Adrenal gland (tissue), 12 donors: Measurements from ENCODE around the gene KCNJ6. TPM values are rescaled to one million over a fixed set of nuclear protein-coding genes. Genes with fewer than 3 reads are reported as not detected.

Experiments used
- DNase-seq, 7 donors: peaks; one replicate each; pipeline ENCODE4 v3.0.0-alpha.2; 2019 to 2020
- H3K27ac ChIP-seq, 5 donors: fragments of 200-600 bp; sonication (generic) in 4 of 5; 1 replicate in 3 of 5; 2 replicates in 2 of 5; pipeline versions ENCODE4 v1.5.1 to v1.8.0; 2016 to 2020; ENCODE audit warnings: mild to moderate bottlenecking in 1 of 5
- H3K27me3 ChIP-seq: fragments of 200-600 bp; 2 replicates; pipeline ENCODE4 v1.8.0; 2021
- H3K36me3 ChIP-seq, 2 donors: fragments of 200-600 bp; replicated peaks in 1 of 2; 1 replicate in 1 of 2; 2 replicates in 1 of 2; pipeline versions ENCODE4 v1.5.1 to v1.8.0; 2018 to 2022
- H3K4me1 ChIP-seq, 2 donors: fragments of 200-600 bp; replicated peaks in 1 of 2; 1 replicate in 1 of 2; 2 replicates in 1 of 2; pipeline versions ENCODE4 v1.5.1 to v1.8.0; 2018 to 2021
- H3K4me3 ChIP-seq, 4 donors: fragments of 200-600 bp; sonication (generic) in 3 of 4; one replicate each; pipeline ENCODE4 v1.5.1; 2016 to 2018
- H3K9me3 ChIP-seq, 3 donors: fragments of 200-600 bp; sonication (generic) in 1 of 3; replicated peaks in 1 of 3; 1 replicate in 2 of 3; 2 replicates in 1 of 3; pipeline versions ENCODE4 v1.5.1 to v1.8.0; 2016 to 2021
- CTCF ChIP-seq, 6 experiments: fragments of 450-650 bp in 4 of 6; fragments of 200-600 bp in 2 of 6; sonication (generic) in 1 of 6; IDR thresholded peaks; 1 replicate in 5 of 6; 2 replicates in 1 of 6; pipeline versions ENCODE4 v1.5.1 to v1.8.0; 2016 to 2021; ENCODE audit warnings: antibody characterized with exemption in 6 of 6, mild to moderate bottlenecking in 2 of 6, moderate library complexity in 1 of 6
- POLR2A ChIP-seq, 2 donors: fragments of 450-650 bp; IDR thresholded peaks; one replicate each; pipeline ENCODE4 v1.6.1; 2017; ENCODE audit warnings: antibody characterized with exemption in 2 of 2, mild to moderate bottlenecking in 2 of 2, moderate library complexity in 1 of 2
- WGBS, 4 donors: extraction: QIAGEN DNeasy Blood & Tissue Kit in 2 of 4; methylation state at CpG; one replicate each; pipeline versions ENCODE4 v1.1.5 to v1.1.7; 2013 to 2017; 5-methylcytosine and 5-hydroxymethylcytosine counted together
- intact Hi-C, 2 donors: fragments of 100-400 bp; cut with DNase I; formaldehyde crosslinking; loops; one replicate each; pipeline versions ENCODE4 v1.14.1 to v1.15.0; 2022 to 2023
- polyA plus RNA-seq, 3 donors: library from polyadenylated mRNA; stranded (reverse); fragments of 200-250 nt in 2 of 3; fragments of 350-450 nt in 1 of 3; fragmentation: Illumina TruSeq in 1 of 3; extraction: RNeasy Lipid Tissue Mini Kit (QIAGEN cat#74804) in 1 of 3; gene quantifications; one replicate each; pipeline ENCODE4 v1.2.3, GENCODE V29; 2013 to 2014
- total RNA-seq, 9 donors: library from RNA; depleted of rRNA in 4 of 9; stranded (reverse); fragments of >200 nt in 4 of 9; fragments of 120-200 nt in 1 of 9; fragmentation: NEBNext Ultra II Directional in 1 of 9; extraction: Animal tissue kit (Norgen Biotek cat#: 25700) in 1 of 9; gene quantifications; one replicate each; pipeline versions ENCODE4 v1.1.0 to v1.2.4, GENCODE V29; 2013 to 2023
- donor health status: healthy with polysubstance abuse.
- donor health status: Bipolar disorder and iron deficiency.
- donor health status: DM: yes; HTN: yes; CAD: no.
- donor health status: DM: no; HTN: no; CAD: no.
- donor health status: DM: no; HTN: no; CAD: no.
- donor health status: DM: yes; HTN: yes; CAD: no.

The KCNJ6 gene
- total and polyA plus RNA-seq, 12 donors: 0.03 to 0.60 (median 0.07) TPM; not detected in 4

DNA sequence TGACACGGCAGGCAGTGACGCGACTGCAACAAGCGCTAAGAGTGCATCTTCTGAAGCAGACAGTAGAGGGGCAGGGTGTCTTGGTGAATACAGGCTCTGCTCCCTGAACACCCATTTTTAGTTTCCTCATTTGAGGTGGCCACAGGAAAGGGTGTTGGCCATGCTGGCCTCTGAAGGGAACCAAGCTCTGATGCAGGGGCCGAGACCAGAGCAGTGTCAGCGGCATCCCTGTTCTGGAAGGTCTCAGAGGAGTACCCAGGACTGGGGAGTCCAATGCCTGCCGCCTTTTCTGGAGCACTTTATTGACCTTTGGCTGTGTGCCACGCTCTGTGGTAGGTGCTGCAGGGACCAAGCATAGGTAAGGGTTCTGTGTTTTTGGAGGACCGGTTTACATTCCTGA, 100.4 kb downstream of the KCNJ6 start:
- WGBS, 4 donors: 82 to 96% (median 84%) methylated on average over 8 to 9 of the region's 9 CpGs
- no peak for TF ChIP-seq POLR2A (IDR thresholded peaks at IDR 0.05)
- no peak for TF ChIP-seq CTCF (IDR thresholded peaks at IDR 0.05)
- no peaks in the 10 kb centered on the region for H3K36me3 ChIP-seq
- no peaks in the 10 kb centered on the region for H3K4me1 ChIP-seq
- intact Hi-C loops: no loop called here
- H3K27ac ChIP-seq: no peak overlapping the region
- DNase-seq: no peak
- no peak overlapping the region for H3K4me3 ChIP-seq
- H3K27me3 ChIP-seq: no peaks in the 10 kb centered on the region
- H3K9me3 ChIP-seq: no peaks in the 10 kb centered on the region

DNA sequence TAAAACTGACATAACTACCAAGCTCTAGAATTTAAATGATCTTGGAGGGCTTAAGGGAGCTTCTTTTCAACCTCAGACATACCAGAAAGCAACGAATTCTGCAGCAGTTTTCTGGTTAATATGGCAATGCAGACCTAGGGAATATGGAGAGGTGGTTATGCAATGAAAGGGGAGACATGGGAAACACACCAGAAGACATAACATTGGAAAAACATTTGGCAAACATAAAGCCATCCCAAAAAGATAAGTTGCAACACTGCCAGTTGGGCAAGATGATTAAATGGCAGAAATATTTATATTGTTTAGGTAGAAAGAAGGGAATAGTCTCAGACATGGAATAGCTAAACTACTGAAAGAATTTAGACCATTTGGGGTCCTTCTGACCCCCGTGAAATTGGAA, 104.5 kb downstream of the KCNJ6 start:
- H3K4me1 ChIP-seq: no peaks in the 10 kb centered on the region
- DNase-seq: no peak
- no peaks in the 10 kb centered on the region for H3K9me3 ChIP-seq
- TF ChIP-seq POLR2A (IDR thresholded peaks at IDR 0.05) (no peak), CTCF (IDR thresholded peaks at IDR 0.05) (no peak)
- intact Hi-C loops: no loop called here
- H3K27me3 ChIP-seq: no peaks in the 10 kb centered on the region
- H3K27ac ChIP-seq: no peak overlapping the region
- no peak overlapping the region for H3K4me3 ChIP-seq
- WGBS, 4 donors: 63 to 75% (median 70%) methylated on average over 2 of the region's 2 CpGs
- no peaks in the 10 kb centered on the region for H3K36me3 ChIP-seq

GRCh38 chr21:37808261-37808660, 108.0 kb downstream of the KCNJ6 start:
- no peak overlapping the region for H3K27ac ChIP-seq
- 34 to 39% (median 36%) methylated on average over 2 of the region's 2 CpGs for WGBS, 4 donors
- intact Hi-C loops: no loop called here
- H3K27me3 ChIP-seq: no peaks in the 10 kb centered on the region
- DNase-seq: no peak
- H3K4me1 ChIP-seq: no peaks in the 10 kb centered on the region
- H3K4me3 ChIP-seq: no peak overlapping the region
- TF ChIP-seq POLR2A (IDR thresholded peaks at IDR 0.05): no peak
- TF ChIP-seq CTCF (IDR thresholded peaks at IDR 0.05): no peak
- no peaks in the 10 kb centered on the region for H3K9me3 ChIP-seq
- H3K36me3 ChIP-seq: no peaks in the 10 kb centered on the region

- Histone ChIP-seq H3K9me3 (no peaks in the 10 kb centered on the region), H3K27ac (no peak overlapping the region), H3K27me3 (no peaks in the 10 kb centered on the region), H3K4me1 (no peaks in the 10 kb centered on the region), H3K36me3 (no peaks in the 10 kb centered on the region), H3K4me3 (no peak overlapping the region)
- DNase-seq: no peak
- no peak for TF ChIP-seq CTCF (IDR thresholded peaks at IDR 0.05)
- no peak for TF ChIP-seq POLR2A (IDR thresholded peaks at IDR 0.05)
- intact Hi-C loops: no loop called here
- 58 to 68% (median 67%) methylated on average over 2 of the region's 2 CpGs for WGBS, 4 donors
These were observed 111.0 kb downstream of the KCNJ6 start for GRCh38 chr21:37805266-37805665.
